Neuronal stem cell (in vitro differentiated cells): ENCODE measurements around the gene MRPL36.

ENCODE experiments used
- DNase-seq: peaks from one replicate; pipeline ENCODE4 v3.0.0-alpha.2; 2013; ENCODE audit warnings: low spot score
- H2AFZ ChIP-seq: one replicate; pipeline ENCODE4 v1.6.1; 2013; ENCODE audit warnings: mild to moderate bottlenecking, low read length, inconsistent platforms
- H2AK5ac ChIP-seq: 2 replicates; pipeline ENCODE4 v1.6.1; 2013; ENCODE audit warnings: low read depth, mild to moderate bottlenecking, inconsistent platforms, low read length, moderate library complexity, mixed read lengths
- H2BK120ac ChIP-seq: 2 replicates; pipeline ENCODE4 v1.6.1; 2013; ENCODE audit warnings: low read depth, mild to moderate bottlenecking, inconsistent platforms, low read length, moderate library complexity, mixed read lengths
- H2BK12ac ChIP-seq: one replicate; pipeline ENCODE4 v1.6.1; 2013; ENCODE audit warnings: low read length, inconsistent platforms
- H2BK15ac ChIP-seq: 2 replicates; pipeline ENCODE4 v1.6.1; 2013; ENCODE audit warnings: mild to moderate bottlenecking, low read length, inconsistent platforms, mixed read lengths
- H2BK5ac ChIP-seq: one replicate; pipeline ENCODE4 v1.6.1; 2013; ENCODE audit warnings: inconsistent platforms, mild to moderate bottlenecking, low read length, moderate library complexity
- H3K14ac ChIP-seq: one replicate; pipeline ENCODE4 v1.6.1; 2013; ENCODE audit warnings: low read length, inconsistent platforms
- H3K18ac ChIP-seq: 2 replicates; pipeline ENCODE4 v1.6.1; 2013; ENCODE audit warnings: low read length, inconsistent platforms
- H3K23ac ChIP-seq: 2 replicates; pipeline ENCODE4 v1.6.1; 2013; ENCODE audit warnings: low read depth, mild to moderate bottlenecking, mixed read lengths, low read length, inconsistent platforms; ENCODE audit not compliant: poor library complexity
- H3K27ac ChIP-seq: replicated peaks from 3 replicates; pipeline ENCODE4 v1.5.1; 2013; ENCODE audit warnings: low read length, inconsistent platforms
- H3K27me3 ChIP-seq, 3 experiments: 2 replicates each; pipeline ENCODE4 v1.6.1; 2013; ENCODE audit warnings: low read length in 3 of 3, mild to moderate bottlenecking in 2 of 3, inconsistent platforms in 1 of 3, low read depth in 1 of 3, mixed read lengths in 1 of 3, moderate library complexity in 1 of 3; ENCODE audit not compliant: control insufficient read depth in 3 of 3, insufficient read depth in 3 of 3
- H3K36me3 ChIP-seq, 2 donors: replicated peaks in 1 of 2; 2 replicates each; pipeline ENCODE4 v1.6.1; 2013; ENCODE audit warnings: low read length in 2 of 2; ENCODE audit not compliant: control insufficient read depth in 2 of 2, insufficient read depth in 2 of 2
- H3K4ac ChIP-seq: 2 replicates; pipeline ENCODE4 v1.6.1; 2013; ENCODE audit warnings: inconsistent platforms, mild to moderate bottlenecking, low read length, moderate library complexity
- H3K4me1 ChIP-seq, 2 donors: 1 replicate in 1 of 2; 2 replicates in 1 of 2; pipeline ENCODE4 v1.6.1; 2013; ENCODE audit warnings: low read length in 2 of 2, low read depth in 1 of 2; ENCODE audit not compliant: control insufficient read depth in 2 of 2, insufficient read depth in 1 of 2
- H3K4me2 ChIP-seq: one replicate; pipeline ENCODE4 v1.6.1; 2013; ENCODE audit warnings: mild to moderate bottlenecking, low read length, inconsistent platforms; ENCODE audit not compliant: insufficient read depth, poor library complexity, severe bottlenecking
- H3K4me3 ChIP-seq, 2 donors: 2 replicates each; pipeline ENCODE4 v1.5.1; 2013; ENCODE audit warnings: low read length in 2 of 2, mild to moderate bottlenecking in 2 of 2, inconsistent platforms in 1 of 2, moderate library complexity in 1 of 2
- H3K79me1 ChIP-seq: one replicate; pipeline ENCODE4 v1.6.1; 2013; ENCODE audit warnings: low read depth, mild to moderate bottlenecking, inconsistent platforms, low read length, moderate library complexity
- H3K9ac ChIP-seq: one replicate; pipeline ENCODE4 v1.6.1; 2013; ENCODE audit warnings: mild to moderate bottlenecking, low read depth, low read length, inconsistent platforms; ENCODE audit not compliant: poor library complexity
- H3K9me3 ChIP-seq, 2 donors: replicated peaks in 1 of 2; 2 replicates each; pipeline versions ENCODE3 to v1.6.1; 2013; ENCODE audit warnings: low read length in 2 of 2, mild to moderate bottlenecking in 2 of 2, inconsistent platforms in 1 of 2, low read depth in 1 of 2, mixed read lengths in 1 of 2, moderate library complexity in 1 of 2; ENCODE audit not compliant: control insufficient read depth in 2 of 2, insufficient read depth in 1 of 2
- H4K8ac ChIP-seq: one replicate; pipeline ENCODE4 v1.6.1; 2013; ENCODE audit warnings: low read depth, mild to moderate bottlenecking, inconsistent platforms, low read length, moderate library complexity
- H4K91ac ChIP-seq: one replicate; pipeline ENCODE4 v1.6.1; 2013; ENCODE audit warnings: low read length, low read depth, mild to moderate bottlenecking, inconsistent platforms; ENCODE audit not compliant: poor library complexity
- whole genome bisulfite sequencing, 2 donors: extraction: QIAGEN DNeasy Blood & Tissue Kit; methylation state at CpG; one replicate each; pipeline ENCODE4 v1.1.7; 2013; ENCODE audit warnings: missing lambda C conversion rate in 2 of 2, mixed read lengths in 1 of 2; ENCODE audit not compliant: insufficient read length in 2 of 2, insufficient replicate concordance in 1 of 2; ENCODE audit errors: extremely low coverage in 2 of 2; 5-methylcytosine and 5-hydroxymethylcytosine counted together

MRPL36 gene

DNA sequence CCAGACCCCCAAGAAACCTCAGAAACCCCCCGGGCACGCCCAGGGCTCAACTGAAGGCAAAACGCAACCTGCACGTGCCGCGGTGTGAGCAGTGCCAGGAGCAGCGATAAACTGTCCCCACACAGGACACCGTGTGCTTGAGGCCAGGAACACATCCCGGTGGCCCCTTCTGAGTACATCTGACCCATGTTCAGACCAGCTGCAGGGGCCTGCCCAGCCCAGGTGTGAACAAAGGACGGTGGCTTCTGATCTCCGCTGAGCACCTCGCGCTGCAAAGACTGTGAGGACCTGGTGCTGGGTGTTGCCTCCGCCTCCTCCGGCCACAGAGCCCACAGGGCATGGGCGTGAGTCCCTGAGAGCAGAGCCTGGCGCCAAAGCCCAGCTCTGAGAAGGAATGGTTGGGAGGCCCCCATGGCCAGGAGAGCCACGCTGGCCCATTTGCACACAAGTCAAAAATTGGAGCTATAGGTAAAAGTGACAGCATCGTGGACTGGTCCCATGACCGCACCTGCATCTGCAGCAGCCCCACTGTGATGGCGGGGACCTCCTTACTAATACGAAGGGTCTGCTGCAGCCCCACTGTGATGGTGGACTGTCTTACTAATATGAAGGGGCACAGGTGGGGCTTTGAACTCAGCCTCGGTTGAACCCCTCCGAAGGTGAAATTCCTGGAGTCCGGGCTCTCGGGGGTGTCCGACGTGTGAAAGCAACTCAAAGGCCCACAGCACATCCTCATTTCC, 33.0 kb upstream of the MRPL36 start:
- H4K8ac ChIP-seq = no peak overlapping the region
- H3K9ac ChIP-seq = peak overlapping the region; percentile 73
- no peak overlapping the region for H3K27ac ChIP-seq
- peaks cover 23 to 24% of the 10 kb centered on the region in 2 donors for H3K4me1 ChIP-seq
- peak overlapping the region; percentile 40 for H3K18ac ChIP-seq
- H3K4ac ChIP-seq = no peak overlapping the region
- no CpG with 5 or more reads among the region's 28 CpGs for WGBS, 2 donors
- H2BK12ac ChIP-seq = no peak overlapping the region
- H3K4me3 ChIP-seq = no peak overlapping the region
- peak overlapping the region; percentile 74 for H2AK5ac ChIP-seq
- no peak overlapping the region for H3K4me2 ChIP-seq
- no peaks in the 10 kb centered on the region for H3K79me1 ChIP-seq
- no peak overlapping the region for H3K23ac ChIP-seq
- H2AFZ ChIP-seq = no peak overlapping the region
- H4K91ac ChIP-seq = no peak overlapping the region
- no peak for DNase-seq
- peak overlapping the region; percentile 71 for H2BK15ac ChIP-seq
- H2BK5ac ChIP-seq = no peak overlapping the region
- no peaks in the 10 kb centered on the region for H3K27me3 ChIP-seq
- no peak overlapping the region for H2BK120ac ChIP-seq
- peaks cover 0 to under 1% of the 10 kb centered on the region in 2 donors for H3K36me3 ChIP-seq
- H3K14ac ChIP-seq = no peak overlapping the region
- no peaks in the 10 kb centered on the region for H3K9me3 ChIP-seq

DNA sequence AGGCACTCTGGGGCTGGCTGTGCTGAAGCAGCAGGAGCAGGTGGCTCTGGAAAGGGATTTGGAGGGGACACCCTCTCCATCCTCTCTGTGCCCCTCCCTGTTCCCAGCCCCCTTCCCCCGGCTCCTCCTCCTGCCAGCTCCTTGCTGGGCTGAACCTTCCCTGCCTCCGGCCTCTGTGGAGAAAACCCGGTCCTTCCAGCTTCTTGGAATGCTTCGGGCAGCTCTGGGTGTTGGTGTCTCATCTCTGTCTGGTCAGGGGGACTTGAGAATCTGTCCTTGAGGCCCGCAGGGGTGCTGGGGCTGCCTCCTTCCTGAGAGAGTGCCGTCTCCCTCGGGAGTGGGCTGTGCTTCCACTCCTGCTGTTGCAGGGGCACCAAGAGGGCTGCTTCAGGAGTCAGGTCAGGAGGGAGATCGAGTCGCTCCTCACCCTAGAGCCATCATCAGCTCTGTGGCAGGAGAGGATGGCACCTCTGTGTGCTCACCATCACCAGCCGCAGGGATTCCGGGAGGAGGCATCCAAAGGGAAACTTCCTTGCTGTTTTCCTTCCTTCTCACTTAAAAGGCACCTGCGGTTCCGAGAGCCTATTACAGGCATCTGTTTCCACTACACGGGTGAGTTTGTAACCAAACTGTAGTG, 32.2 kb upstream of the MRPL36 start:
- Histone ChIP-seq H2BK120ac (no peak overlapping the region), H4K91ac (no peak overlapping the region), H3K23ac (no peak overlapping the region), H2AFZ (peak overlapping the region; percentile 72), H3K18ac (peak overlapping the region; percentile 92), H3K14ac (peak overlapping the region; percentile 96), H3K4ac (no peak overlapping the region), H2BK5ac (no peak overlapping the region), H3K27me3 (no peaks in the 10 kb centered on the region), H3K4me3 (no peak overlapping the region), H2BK12ac (no peak overlapping the region), H3K4me2 (no peak overlapping the region), H3K9me3 (no peaks in the 10 kb centered on the region), H3K27ac (no peak overlapping the region), H3K4me1 (peaks cover 23 to 25% of the 10 kb centered on the region in 2 donors), H2AK5ac (no peak overlapping the region), H3K9ac (no peak overlapping the region), H3K36me3 (peaks cover 2 to 6% of the 10 kb centered on the region in 2 donors), H4K8ac (no peak overlapping the region), H2BK15ac (no peak overlapping the region), H3K79me1 (no peaks in the 10 kb centered on the region)
- DNase-seq = no peak
- no CpG with 5 or more reads among the region's 14 CpGs for WGBS, 2 donors

DNA sequence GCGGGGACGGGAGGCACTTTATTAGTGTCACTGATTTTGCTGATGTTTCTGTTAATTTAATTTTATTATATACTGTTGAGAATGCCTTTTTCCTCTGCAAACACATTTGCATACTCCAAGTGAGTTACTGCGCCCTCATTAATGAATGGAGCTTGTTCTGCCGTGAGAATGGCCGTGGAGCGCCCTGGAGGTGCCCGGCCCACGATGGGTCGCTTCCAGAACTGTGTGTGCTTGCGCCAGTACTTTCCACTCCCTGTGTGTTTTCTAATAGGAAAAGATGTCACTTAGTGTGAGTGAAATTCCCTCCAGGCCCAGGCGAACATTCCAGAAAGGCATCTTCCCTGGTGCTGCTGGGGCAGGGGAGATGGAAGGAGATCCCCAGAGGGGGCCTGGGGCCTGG, 31.6 kb upstream of the MRPL36 start:
- Histone ChIP-seq H3K27ac (no peak overlapping the region), H3K27me3 (no peaks in the 10 kb centered on the region), H4K91ac (no peak overlapping the region), H3K9ac (no peak overlapping the region), H2AK5ac (no peak overlapping the region), H3K14ac (no peak overlapping the region), H3K4me1 (peaks cover 23 to 25% of the 10 kb centered on the region in 2 donors), H2BK120ac (no peak overlapping the region), H3K18ac (no peak overlapping the region), H3K36me3 (peaks cover 4 to 11% of the 10 kb centered on the region in 2 donors), H2BK5ac (no peak overlapping the region), H3K23ac (no peak overlapping the region), H4K8ac (no peak overlapping the region), H3K4me3 (no peak overlapping the region), H3K4me2 (no peak overlapping the region), H3K79me1 (peaks cover 3% of the 10 kb centered on the region), H3K4ac (no peak overlapping the region), H2AFZ (peak overlapping the region; percentile 72), H3K9me3 (no peaks in the 10 kb centered on the region), H2BK12ac (no peak overlapping the region), H2BK15ac (no peak overlapping the region)
- WGBS, 2 donors = no CpG with 5 or more reads among the region's 11 CpGs
- no peak for DNase-seq

DNA sequence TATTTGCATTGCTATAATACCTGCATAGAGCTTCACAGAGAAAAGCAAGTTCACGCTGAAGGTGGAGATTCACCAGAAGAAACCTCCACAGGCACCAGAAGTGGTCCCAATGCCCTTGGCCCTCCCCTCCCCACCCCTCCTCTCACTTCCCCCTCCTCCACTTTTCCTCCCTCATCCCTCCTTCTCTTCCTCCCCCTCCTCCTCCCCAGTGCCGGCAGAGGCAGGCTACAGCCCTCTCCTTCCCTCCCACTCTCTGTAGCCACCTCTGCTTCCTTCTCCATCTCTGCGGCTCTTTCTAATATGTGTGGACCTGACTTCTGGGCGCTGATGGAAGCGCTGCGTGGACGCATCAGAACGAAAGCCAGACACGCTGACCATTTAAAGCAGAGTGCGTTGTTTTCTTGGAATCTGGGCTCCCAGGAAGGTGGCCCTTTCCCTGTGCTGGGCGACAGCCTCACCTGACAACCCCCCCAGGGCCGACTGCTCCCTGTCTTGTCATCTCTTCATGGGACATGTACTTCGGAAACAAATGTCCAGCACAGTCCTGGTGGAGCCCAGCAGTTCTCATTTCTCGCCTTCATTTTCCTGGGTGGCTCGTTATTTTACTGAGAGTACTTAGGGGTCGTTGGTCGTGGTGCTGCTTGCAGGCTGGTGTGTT, 31.1 kb upstream of the MRPL36 start:
- no peak for DNase-seq
- H3K79me1 ChIP-seq = peaks cover 3% of the 10 kb centered on the region

More for the DNA sequence above, 31.1 kb upstream of the MRPL36 start:
- no peak overlapping the region for H3K23ac ChIP-seq
- no peak overlapping the region for H3K27ac ChIP-seq
- H2BK12ac ChIP-seq = no peak overlapping the region
- no peak overlapping the region for H3K4me3 ChIP-seq
- no CpG with 5 or more reads among the region's 17 CpGs for WGBS, 2 donors
- no peak overlapping the region for H4K8ac ChIP-seq
- no peak overlapping the region for H2BK5ac ChIP-seq
- no peaks in the 10 kb centered on the region for H3K9me3 ChIP-seq
- H3K14ac ChIP-seq = no peak overlapping the region
- no peaks in the 10 kb centered on the region for H3K27me3 ChIP-seq
- peaks cover 23 to 25% of the 10 kb centered on the region in 2 donors for H3K4me1 ChIP-seq
- no peak overlapping the region for H2BK15ac ChIP-seq
- no peak overlapping the region for H4K91ac ChIP-seq
- no peak overlapping the region for H3K18ac ChIP-seq
- H2AFZ ChIP-seq = no peak overlapping the region
- H3K4me2 ChIP-seq = no peak overlapping the region
- H2AK5ac ChIP-seq = no peak overlapping the region
- peaks cover 6 to 16% of the 10 kb centered on the region in 2 donors for H3K36me3 ChIP-seq
- no peak overlapping the region for H3K4ac ChIP-seq
- no peak overlapping the region for H2BK120ac ChIP-seq
- no peak overlapping the region for H3K9ac ChIP-seq
